Upper lobe of left lung (tissue), 4 donors: ENCODE measurements around the gene FAM83F.

Source experiments
- EP300 ChIP-seq, 4 donors: sonication (generic); formaldehyde crosslinking; IDR thresholded peaks; one replicate each; pipeline ENCODE4 v1.5.1; 2017; ENCODE audit warnings: antibody characterized with exemption in 4 of 4, control low read depth in 2 of 4
- POLR2A ChIP-seq, 4 donors: fragments of 450-650 bp; IDR thresholded peaks; one replicate each; pipeline ENCODE4 v1.5.1; 2016 to 2017; ENCODE audit warnings: antibody characterized with exemption in 4 of 4, mild to moderate bottlenecking in 2 of 4
- POLR2AphosphoS5 ChIP-seq, 2 donors: sonication (generic); formaldehyde crosslinking; IDR thresholded peaks; one replicate each; pipeline ENCODE4 v1.5.1; 2017; ENCODE audit warnings: antibody characterized with exemption in 2 of 2
- TF ChIP-seq, protein P1 (sequence below), 6 experiments: fragments of 450-650 bp in 4 of 6; fragments of 200-600 bp in 2 of 6; sonication (generic) in 2 of 6; IDR thresholded peaks; one replicate each; pipeline ENCODE4 v1.5.1; 2016 to 2019; ENCODE audit warnings: antibody characterized with exemption in 6 of 6

DNA sequence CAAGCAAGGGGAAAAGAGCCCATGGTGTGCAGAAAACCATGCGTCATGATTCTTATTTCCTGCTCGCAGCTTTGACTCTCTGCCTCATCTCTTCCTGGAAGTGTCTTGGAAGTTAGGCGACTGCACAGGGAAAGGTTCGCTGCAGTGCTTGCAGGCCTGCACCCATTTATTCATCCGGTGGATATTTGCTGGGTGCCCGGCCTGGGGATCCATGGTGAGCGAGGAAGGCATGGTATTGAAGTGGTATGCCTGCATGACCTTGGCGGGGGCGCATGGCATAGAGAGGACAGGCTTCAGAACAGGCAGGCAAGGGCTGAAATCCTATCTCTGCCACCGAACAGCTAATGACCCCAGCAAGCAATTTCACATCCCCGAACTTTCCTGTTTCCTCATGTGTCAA lies 40.6 kb downstream of the FAM83F start:
- TF ChIP-seq POLR2A (IDR thresholded peaks at IDR 0.05), result no peak
- TF ChIP-seq, protein P1, sequence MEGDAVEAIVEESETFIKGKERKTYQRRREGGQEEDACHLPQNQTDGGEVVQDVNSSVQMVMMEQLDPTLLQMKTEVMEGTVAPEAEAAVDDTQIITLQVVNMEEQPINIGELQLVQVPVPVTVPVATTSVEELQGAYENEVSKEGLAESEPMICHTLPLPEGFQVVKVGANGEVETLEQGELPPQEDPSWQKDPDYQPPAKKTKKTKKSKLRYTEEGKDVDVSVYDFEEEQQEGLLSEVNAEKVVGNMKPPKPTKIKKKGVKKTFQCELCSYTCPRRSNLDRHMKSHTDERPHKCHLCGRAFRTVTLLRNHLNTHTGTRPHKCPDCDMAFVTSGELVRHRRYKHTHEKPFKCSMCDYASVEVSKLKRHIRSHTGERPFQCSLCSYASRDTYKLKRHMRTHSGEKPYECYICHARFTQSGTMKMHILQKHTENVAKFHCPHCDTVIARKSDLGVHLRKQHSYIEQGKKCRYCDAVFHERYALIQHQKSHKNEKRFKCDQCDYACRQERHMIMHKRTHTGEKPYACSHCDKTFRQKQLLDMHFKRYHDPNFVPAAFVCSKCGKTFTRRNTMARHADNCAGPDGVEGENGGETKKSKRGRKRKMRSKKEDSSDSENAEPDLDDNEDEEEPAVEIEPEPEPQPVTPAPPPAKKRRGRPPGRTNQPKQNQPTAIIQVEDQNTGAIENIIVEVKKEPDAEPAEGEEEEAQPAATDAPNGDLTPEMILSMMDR (IDR thresholded peaks at IDR 0.05), result no peak
- no peak for TF ChIP-seq EP300 (IDR thresholded peaks at IDR 0.05)
- no peak for TF ChIP-seq POLR2AphosphoS5 (IDR thresholded peaks at IDR 0.05)
